Breast epithelium (tissue), 4 donors: ENCODE measurements around the gene WDR90. TPM values are rescaled to one million over a fixed set of nuclear protein-coding genes. Genes with fewer than 3 reads are reported as not detected.
A peak's percentile ranks its signal among the peaks of the same experiment; 100 is the strongest.

Experiments used
- DNase-seq, 2 donors: peaks; one replicate each; pipeline ENCODE4 v3.0.0-alpha.2; 2019; ENCODE audit warnings: low spot score in 2 of 2
- H3K27ac ChIP-seq, 2 donors: fragments of 200-600 bp; sonication (generic) in 1 of 2; one replicate each; pipeline ENCODE4 v1.5.1; 2016 to 2019; ENCODE audit warnings: mild to moderate bottlenecking in 1 of 2
- H3K27me3 ChIP-seq, 2 donors: fragments of 200-600 bp; sonication (generic) in 1 of 2; one replicate each; pipeline versions ENCODE4 v1.5.1 to v1.6.0; 2017 to 2019; ENCODE audit warnings: control low read depth in 1 of 2, mild to moderate bottlenecking in 1 of 2
- H3K36me3 ChIP-seq: fragments of 200-600 bp; one replicate; pipeline ENCODE4 v1.5.1; 2019
- H3K4me1 ChIP-seq, 2 donors: fragments of 200-600 bp; sonication (generic); one replicate each; pipeline ENCODE4 v1.5.1; 2016 to 2019; ENCODE audit warnings: control low read depth in 1 of 2
- H3K4me3 ChIP-seq, 3 donors: fragments of 200-600 bp; sonication (generic); 1 replicate in 2 of 3; 2 replicates in 1 of 3; pipeline ENCODE4 v1.5.1; 2016 to 2019; ENCODE audit warnings: mild to moderate bottlenecking in 3 of 3, moderate library complexity in 2 of 3
- H3K9me3 ChIP-seq, 2 donors: fragments of 200-600 bp; sonication (generic) in 1 of 2; one replicate each; pipeline ENCODE4 v1.5.1; 2016 to 2019; ENCODE audit warnings: control low read depth in 1 of 2
- CTCF ChIP-seq, 3 donors: fragments of 450-650 bp; IDR thresholded peaks; one replicate each; pipeline ENCODE4 v1.5.1; 2016 to 2017; ENCODE audit warnings: antibody characterized with exemption in 3 of 3, mild to moderate bottlenecking in 3 of 3, moderate library complexity in 3 of 3
- POLR2A ChIP-seq: fragments of 450-650 bp; IDR thresholded peaks from one replicate; pipeline ENCODE4 v1.6.1; 2016; ENCODE audit warnings: antibody characterized with exemption, mild to moderate bottlenecking, moderate library complexity
- POLR2AphosphoS5 ChIP-seq, 3 donors: sonication (generic); formaldehyde crosslinking; IDR thresholded peaks; one replicate each; pipeline ENCODE4 v1.6.1; 2017; ENCODE audit warnings: antibody characterized with exemption in 3 of 3
- intact Hi-C: fragments of 100-400 bp; cut with DNase I; formaldehyde crosslinking; loops from one replicate; pipeline ENCODE4 v1.15.1; 2023; ENCODE audit warnings: low total_unique reads
- total RNA-seq, 3 donors: library from RNA; depleted of rRNA; stranded (reverse); fragments of >200 nt; gene quantifications; one replicate each; pipeline ENCODE4 v1.1.0, GENCODE V29; 2016

Gene WDR90
- total RNA-seq, 3 donors from 2014 or later, result 9.6 to 26.9 (median 22.7) TPM

GRCh38 chr16:648071-648780 is 939 bp upstream of the WDR90 start:
- intact Hi-C loops, result no loop called here
- H3K27ac ChIP-seq, result peak overlapping the region; percentile 89 to 94
- no peak for TF ChIP-seq POLR2AphosphoS5 (IDR thresholded peaks at IDR 0.05)
- peak in 2 of 3 donors; percentile 17 to 32 for TF ChIP-seq CTCF (IDR thresholded peaks at IDR 0.05)
- H3K36me3 ChIP-seq, result no peaks in the 10 kb centered on the region
- H3K9me3 ChIP-seq, result no peaks in the 10 kb centered on the region
- H3K27me3 ChIP-seq, result no peaks in the 10 kb centered on the region
- H3K4me3 ChIP-seq, result peak overlapping the region; percentile 68 to 85 (median 80)
- H3K4me1 ChIP-seq, result peaks cover 12 to 33% of the 10 kb centered on the region in 2 donors
- DNase-seq, result no peak

GRCh38 chr16:649631-650030 is 466 bp downstream of the WDR90 start:
- peak overlapping the region; percentile 89 to 94 for H3K27ac ChIP-seq
- peaks cover 12 to 32% of the 10 kb centered on the region in 2 donors for H3K4me1 ChIP-seq
- no peaks in the 10 kb centered on the region for H3K36me3 ChIP-seq

GRCh38 chr16:651844-652243 is 2.7 kb downstream of the WDR90 start:
- DNase-seq, result no peak
- no peak overlapping the region for H3K27ac ChIP-seq
- H3K36me3 ChIP-seq, result no peaks in the 10 kb centered on the region
- H3K27me3 ChIP-seq, result no peaks in the 10 kb centered on the region
- H3K4me1 ChIP-seq, result peaks cover 12 to 26% of the 10 kb centered on the region in 2 donors
- no peaks in the 10 kb centered on the region for H3K9me3 ChIP-seq
- intact Hi-C loops, result no loop called here
- TF ChIP-seq POLR2AphosphoS5 (IDR thresholded peaks at IDR 0.05) (no peak), CTCF (IDR thresholded peaks at IDR 0.05) (no peak), POLR2A (no peak)
- no peak overlapping the region for H3K4me3 ChIP-seq

More at GRCh38 chr16:649631-650030, 466 bp downstream of the WDR90 start:
- Histone ChIP-seq H3K9me3 (no peaks in the 10 kb centered on the region), H3K4me3 (peak overlapping the region; percentile 68 to 85 (median 80)), H3K27me3 (no peaks in the 10 kb centered on the region)
- no peak for TF ChIP-seq POLR2A
- TF ChIP-seq POLR2AphosphoS5 (IDR thresholded peaks at IDR 0.05), result no peak
- TF ChIP-seq CTCF (IDR thresholded peaks at IDR 0.05), result no peak
- no peak for DNase-seq
- intact Hi-C loops, result no loop called here

- Histone ChIP-seq H3K4me3 (no peak overlapping the region), H3K27ac (no peak overlapping the region), H3K9me3 (no peaks in the 10 kb centered on the region), H3K4me1 (peaks cover 12 to 18% of the 10 kb centered on the region in 2 donors), H3K27me3 (no peaks in the 10 kb centered on the region), H3K36me3 (no peaks in the 10 kb centered on the region)
- DNase-seq, result no peak
- TF ChIP-seq CTCF (IDR thresholded peaks at IDR 0.05) (no peak), POLR2A (no peak), POLR2AphosphoS5 (IDR thresholded peaks at IDR 0.05) (no peak)
- intact Hi-C loops, result no loop called here
These were observed 3.5 kb downstream of the WDR90 start for GRCh38 chr16:652454-653305.

- TF ChIP-seq POLR2A, result no peak
- intact Hi-C loops, result no loop called here
- H3K4me1 ChIP-seq, result peaks cover 8 to 9% of the 10 kb centered on the region in 2 donors
- H3K4me3 ChIP-seq, result no peak overlapping the region
- DNase-seq, result no peak
- no peak overlapping the region for H3K27ac ChIP-seq
- no peaks in the 10 kb centered on the region for H3K27me3 ChIP-seq
- no peaks in the 10 kb centered on the region for H3K36me3 ChIP-seq
- no peaks in the 10 kb centered on the region for H3K9me3 ChIP-seq
These were observed 4.9 kb downstream of the WDR90 start for GRCh38 chr16:654034-654433.
